Measurements from ENCODE around the gene SYNJ2. TPM values are rescaled to one million over a fixed set of nuclear protein-coding genes. Genes with fewer than 3 reads are reported as not detected.

The SYNJ2 gene
- polyA plus RNA-seq, 2 of the 4 experiments (the other 2 are of a cell fraction) = 22.3 to 26.5 TPM

DNA sequence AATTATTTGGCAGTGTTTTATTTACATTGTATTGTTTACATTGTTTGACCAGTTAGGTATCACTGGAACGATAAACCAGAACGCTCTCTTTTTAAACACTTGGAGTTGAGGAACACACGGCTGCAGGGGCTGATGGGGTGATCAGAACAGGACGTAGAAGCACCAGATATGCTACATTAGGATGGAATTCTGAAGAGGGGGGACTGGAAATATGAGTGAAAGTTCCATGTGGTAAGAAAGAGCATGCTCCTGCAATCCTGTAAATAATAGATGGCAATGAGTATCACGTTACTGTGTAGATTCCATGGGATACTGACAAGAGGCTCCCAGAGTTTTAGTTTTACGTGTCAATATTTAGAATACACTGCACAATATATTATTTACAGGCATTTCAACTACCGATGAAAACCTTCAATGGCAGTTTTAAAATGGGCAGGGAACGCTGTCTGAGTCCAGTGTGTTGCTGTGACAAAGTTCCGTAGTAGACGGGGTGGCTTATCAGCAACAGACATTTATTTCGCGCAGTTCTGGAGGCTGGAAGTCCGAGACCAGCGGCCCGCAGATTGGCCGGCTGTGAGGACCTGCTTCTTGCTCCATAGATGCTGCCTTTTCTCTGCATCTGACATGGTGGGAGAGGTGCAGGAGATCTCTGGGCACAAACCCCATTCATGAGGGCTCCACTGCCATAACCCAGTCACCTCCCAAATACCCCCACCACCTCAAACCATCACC lies 43.1 kb downstream of the SYNJ2 start (continued):
- TF ChIP-seq NR3C1 (IDR thresholded peaks at IDR 0.05) (no peak), HOXA7 (CRISPR knock-in tag; IDR thresholded peaks at IDR 0.05) (no peak)

DNA sequence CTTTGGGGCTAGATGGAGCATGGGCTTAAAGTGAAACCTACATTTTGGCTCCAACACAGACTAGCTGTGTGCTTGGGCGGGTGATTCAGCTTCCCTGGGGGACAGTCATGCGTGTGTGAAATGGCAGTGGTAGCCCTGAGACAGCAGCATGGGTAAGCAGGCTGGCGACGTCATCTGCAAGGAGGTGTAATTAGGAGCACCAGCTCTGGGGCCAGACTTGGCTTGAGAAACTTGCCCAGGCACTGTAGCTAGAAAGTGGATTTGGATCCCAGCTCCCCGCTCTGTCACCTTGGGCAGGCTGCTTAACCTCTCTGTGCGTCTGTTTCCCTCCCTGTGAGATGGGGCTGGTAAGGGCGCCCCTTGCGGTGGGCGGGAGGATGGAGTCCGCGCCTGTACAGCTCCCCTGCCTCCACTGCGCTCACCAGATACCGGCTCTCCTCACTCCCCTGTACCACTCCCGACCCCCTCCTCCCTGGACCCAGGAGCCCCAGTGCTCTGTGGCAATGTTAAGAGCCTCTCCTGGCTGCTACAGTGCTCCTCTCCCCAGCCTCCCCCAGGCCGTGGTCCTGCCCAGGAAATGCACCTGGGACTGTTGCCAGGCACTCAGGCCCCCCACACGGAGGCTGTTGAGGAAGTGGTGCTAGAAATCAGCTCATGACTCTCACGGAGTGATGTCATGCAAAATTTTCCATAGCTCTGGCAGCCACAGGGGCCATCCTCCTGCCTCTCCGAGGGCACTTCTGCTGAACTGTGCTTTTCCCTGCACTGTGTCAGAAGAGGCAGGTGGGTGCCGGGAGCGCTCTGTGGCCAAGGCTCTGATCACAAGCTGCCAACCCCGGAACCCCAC lies 44.6 kb downstream of the SYNJ2 start:
- 2% methylated on average over 9 of the region's 21 CpGs for WGBS (ENCODE audit: missing lambda C conversion rate)
- Histone ChIP-seq H3K4me1 (peaks cover 67% of the 10 kb centered on the region), H3K9me3 (no peaks in the 10 kb centered on the region), H3K27ac (peak overlapping the region; percentile 87 to 94), H3K4me3 (no peak overlapping the region), H3K4me2 (peak overlapping the region; percentile 62)
- peak; percentile 78 to 93 for DNase-seq (ENCODE audit: low read depth in 1 of 2, low spot score in 1 of 2)
- ATAC-seq = peak; percentile 87 to 90
- FAIRE-seq = no peak
- ChIA-PET POLR2A (interaction anchor here (1.0 to 1.8 kb wide), 6 partner anchors 12 to 46 kb away, joined by 3 to 8 read pairs (median 4); no protein-coding TSS in a partner anchor), CTCF (interaction anchor here (0.6 to 6.5 kb wide), 27 partner anchors 8 to 711 kb away, joined by 3 to 54 read pairs (median 6); no protein-coding TSS in a partner anchor)
- TF ChIP-seq NR3C1 (IDR thresholded peaks at IDR 0.05) (no peak), RAD21 (conservative IDR thresholded peaks at IDR 0.05 in 1 of 2, IDR thresholded peaks at IDR 0.05 in 1 of 2) (peak; percentile 32 to 49; a peak in 4 of 5 replicates), JUN (IDR thresholded peaks at IDR 0.05) (peak; percentile 62 to 82; a peak in 4 of 5 replicates), JUNB (IDR thresholded peaks at IDR 0.05) (peak; percentile 51), FOXS1 (CRISPR knock-in tag; IDR thresholded peaks at IDR 0.05) (no peak), ZSCAN20 (CRISPR knock-in tag; IDR thresholded peaks at IDR 0.05) (no peak), ZFP36 (IDR thresholded peaks at IDR 0.05; ENCODE audit: borderline replicate concordance, partially characterized antibody) (peak; percentile 84), SMC3 (IDR thresholded peaks at IDR 0.05) (peak; percentile 31; the same call in 2 of the 3 replicates), GATA3 (IDR thresholded peaks at IDR 0.05; ENCODE audit: borderline replicate concordance) (peak; percentile 69; the same call in 1 of the 2 replicates), RCOR1 (IDR thresholded peaks at IDR 0.05; ENCODE audit: low read depth, low read length) (no peak), FOSL2 (IDR thresholded peaks at IDR 0.05) (peak; percentile 5; the same call in 1 of the 2 replicates), FOSL2 (CRISPR knock-in tag; IDR thresholded peaks at IDR 0.05) (peak; percentile 58), HDAC2 (IDR thresholded peaks at IDR 0.05) (no peak), ZNF302 (CRISPR knock-in tag; IDR thresholded peaks at IDR 0.05) (no peak), CHD4 (IDR thresholded peaks at IDR 0.05; ENCODE audit: borderline replicate concordance) (no peak), CBX2 (IDR thresholded peaks at IDR 0.05; ENCODE audit: borderline replicate concordance, low read depth) (no peak), EP300 (IDR thresholded peaks at IDR 0.05) (peak; percentile 68 to 77; a peak in 2 of 5 replicates), TFCP2L1 (CRISPR knock-in tag; IDR thresholded peaks at IDR 0.05) (no peak), HOXB5 (CRISPR knock-in tag; IDR thresholded peaks at IDR 0.05) (no peak), HEYL (CRISPR knock-in tag; IDR thresholded peaks at IDR 0.05) (no peak), CEBPB (IDR thresholded peaks at IDR 0.05) (peak in 1 of 2 experiments; percentile 30; a peak in 1 of 4 replicates), MAFK (IDR thresholded peaks at IDR 0.05; ENCODE audit: partially characterized antibody) (peak; percentile 74), FOSB (CRISPR knock-in tag; IDR thresholded peaks at IDR 0.05) (no peak), RARB (CRISPR knock-in tag; IDR thresholded peaks at IDR 0.05) (no peak; the same call in 1 of the 2 replicates)
- TF ChIP-seq, protein P1, sequence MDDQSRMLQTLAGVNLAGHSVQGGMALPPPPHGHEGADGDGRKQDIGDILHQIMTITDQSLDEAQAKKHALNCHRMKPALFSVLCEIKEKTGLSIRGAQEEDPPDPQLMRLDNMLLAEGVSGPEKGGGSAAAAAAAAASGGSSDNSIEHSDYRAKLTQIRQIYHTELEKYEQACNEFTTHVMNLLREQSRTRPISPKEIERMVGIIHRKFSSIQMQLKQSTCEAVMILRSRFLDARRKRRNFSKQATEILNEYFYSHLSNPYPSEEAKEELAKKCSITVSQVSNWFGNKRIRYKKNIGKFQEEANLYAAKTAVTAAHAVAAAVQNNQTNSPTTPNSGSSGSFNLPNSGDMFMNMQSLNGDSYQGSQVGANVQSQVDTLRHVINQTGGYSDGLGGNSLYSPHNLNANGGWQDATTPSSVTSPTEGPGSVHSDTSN (IDR thresholded peaks at IDR 0.05) = no peak
- TF ChIP-seq, protein P2, sequence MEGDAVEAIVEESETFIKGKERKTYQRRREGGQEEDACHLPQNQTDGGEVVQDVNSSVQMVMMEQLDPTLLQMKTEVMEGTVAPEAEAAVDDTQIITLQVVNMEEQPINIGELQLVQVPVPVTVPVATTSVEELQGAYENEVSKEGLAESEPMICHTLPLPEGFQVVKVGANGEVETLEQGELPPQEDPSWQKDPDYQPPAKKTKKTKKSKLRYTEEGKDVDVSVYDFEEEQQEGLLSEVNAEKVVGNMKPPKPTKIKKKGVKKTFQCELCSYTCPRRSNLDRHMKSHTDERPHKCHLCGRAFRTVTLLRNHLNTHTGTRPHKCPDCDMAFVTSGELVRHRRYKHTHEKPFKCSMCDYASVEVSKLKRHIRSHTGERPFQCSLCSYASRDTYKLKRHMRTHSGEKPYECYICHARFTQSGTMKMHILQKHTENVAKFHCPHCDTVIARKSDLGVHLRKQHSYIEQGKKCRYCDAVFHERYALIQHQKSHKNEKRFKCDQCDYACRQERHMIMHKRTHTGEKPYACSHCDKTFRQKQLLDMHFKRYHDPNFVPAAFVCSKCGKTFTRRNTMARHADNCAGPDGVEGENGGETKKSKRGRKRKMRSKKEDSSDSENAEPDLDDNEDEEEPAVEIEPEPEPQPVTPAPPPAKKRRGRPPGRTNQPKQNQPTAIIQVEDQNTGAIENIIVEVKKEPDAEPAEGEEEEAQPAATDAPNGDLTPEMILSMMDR (IDR thresholded peaks at IDR 0.05) = peak; percentile 53
- TF ChIP-seq, protein P3, sequence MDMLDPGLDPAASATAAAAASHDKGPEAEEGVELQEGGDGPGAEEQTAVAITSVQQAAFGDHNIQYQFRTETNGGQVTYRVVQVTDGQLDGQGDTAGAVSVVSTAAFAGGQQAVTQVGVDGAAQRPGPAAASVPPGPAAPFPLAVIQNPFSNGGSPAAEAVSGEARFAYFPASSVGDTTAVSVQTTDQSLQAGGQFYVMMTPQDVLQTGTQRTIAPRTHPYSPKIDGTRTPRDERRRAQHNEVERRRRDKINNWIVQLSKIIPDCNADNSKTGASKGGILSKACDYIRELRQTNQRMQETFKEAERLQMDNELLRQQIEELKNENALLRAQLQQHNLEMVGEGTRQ (IDR thresholded peaks at IDR 0.05) = no peak
- TF ChIP-seq, protein P4, sequence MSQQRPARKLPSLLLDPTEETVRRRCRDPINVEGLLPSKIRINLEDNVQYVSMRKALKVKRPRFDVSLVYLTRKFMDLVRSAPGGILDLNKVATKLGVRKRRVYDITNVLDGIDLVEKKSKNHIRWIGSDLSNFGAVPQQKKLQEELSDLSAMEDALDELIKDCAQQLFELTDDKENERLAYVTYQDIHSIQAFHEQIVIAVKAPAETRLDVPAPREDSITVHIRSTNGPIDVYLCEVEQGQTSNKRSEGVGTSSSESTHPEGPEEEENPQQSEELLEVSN (IDR thresholded peaks at IDR 0.05; ENCODE audit: borderline replicate concordance, low read depth) = peak; percentile 65; the same call in 1 of the 2 replicates
- TF ChIP-seq, protein P5, sequence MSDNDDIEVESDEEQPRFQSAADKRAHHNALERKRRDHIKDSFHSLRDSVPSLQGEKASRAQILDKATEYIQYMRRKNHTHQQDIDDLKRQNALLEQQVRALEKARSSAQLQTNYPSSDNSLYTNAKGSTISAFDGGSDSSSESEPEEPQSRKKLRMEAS (IDR thresholded peaks at IDR 0.05) = peak; percentile 74
